Stomach (tissue), 9 donors: Measurements from ENCODE around the gene F10. TPM values are rescaled to one million over a fixed set of nuclear protein-coding genes. Genes with fewer than 3 reads are reported as not detected.

ENCODE experiments used
- DNase-seq, 2 donors: peaks; one replicate each; pipeline versions ENCODE4 v3.0.0 to v3.0.0-alpha.2; 2013 to 2019
- H3K27ac ChIP-seq, 5 donors: fragments of 200-600 bp in 4 of 5; sonication (generic) in 4 of 5; one replicate each; pipeline ENCODE4 v1.5.1; 2013 to 2019; ENCODE audit warnings: mild to moderate bottlenecking in 1 of 5, moderate library complexity in 1 of 5
- H3K27me3 ChIP-seq, 3 donors: fragments of 200-600 bp; sonication (generic); one replicate each; pipeline ENCODE4 v1.5.1; 2017 to 2019; ENCODE audit warnings: mixed run types in 1 of 3
- H3K36me3 ChIP-seq, 4 donors: fragments of 200-600 bp; sonication (generic); 1 replicate in 3 of 4; 2 replicates in 1 of 4; pipeline ENCODE4 v1.5.1; 2016 to 2019
- H3K4me1 ChIP-seq, 4 donors: fragments of 200-600 bp; sonication (generic); one replicate each; pipeline ENCODE4 v1.5.1; 2016 to 2019
- H3K4me3 ChIP-seq, 4 donors: fragments of 200-600 bp; sonication (generic) in 3 of 4; one replicate each; pipeline ENCODE4 v1.5.1; 2016 to 2019; ENCODE audit warnings: mild to moderate bottlenecking in 1 of 4
- H3K9me3 ChIP-seq, 4 donors: fragments of 200-600 bp; sonication (generic); one replicate each; pipeline ENCODE4 v1.5.1; 2016 to 2019
- CTCF ChIP-seq, 7 experiments: fragments of 450-650 bp in 4 of 7; fragments of 200-600 bp in 3 of 7; sonication (generic) in 3 of 7; IDR thresholded peaks; one replicate each; pipeline ENCODE4 v1.5.1; 2016 to 2019; ENCODE audit warnings: antibody characterized with exemption in 7 of 7, control low read depth in 2 of 7, mild to moderate bottlenecking in 1 of 7
- EP300 ChIP-seq: sonication (generic); formaldehyde crosslinking; IDR thresholded peaks from one replicate; pipeline ENCODE4 v1.6.1; 2017; ENCODE audit warnings: antibody characterized with exemption
- POLR2A ChIP-seq, 4 donors: fragments of 450-650 bp; IDR thresholded peaks; one replicate each; pipeline ENCODE4 v1.6.1; 2016; ENCODE audit warnings: antibody characterized with exemption in 4 of 4, control low read depth in 2 of 4, mild to moderate bottlenecking in 1 of 4, moderate library complexity in 1 of 4
- POLR2AphosphoS5 ChIP-seq, 3 donors: sonication (generic); formaldehyde crosslinking; IDR thresholded peaks; one replicate each; pipeline ENCODE4 v1.6.1; 2016; ENCODE audit warnings: antibody characterized with exemption in 3 of 3
- whole genome bisulfite sequencing, 5 donors: extraction: QIAGEN DNeasy Blood & Tissue Kit in 3 of 5; methylation state at CpG; one replicate each; pipeline versions ENCODE4 v1.1.5 to v1.1.7; 2013 to 2018; 5-methylcytosine and 5-hydroxymethylcytosine counted together
- intact Hi-C: fragments of 100-400 bp; cut with DNase I; formaldehyde crosslinking; loops from one replicate; pipeline ENCODE4 v1.15.1; 2023; ENCODE audit warnings: low total_unique reads
- polyA plus RNA-seq, 3 donors: library from polyadenylated mRNA; stranded (reverse); fragments of 200-250 nt; gene quantifications; one replicate each; pipeline ENCODE4 v1.2.3, GENCODE V29; 2013
- total RNA-seq, 5 donors: library from RNA; depleted of rRNA; stranded (reverse); fragments of >200 nt; gene quantifications; one replicate each; pipeline versions ENCODE4 v1.1.0 to v1.2.3, GENCODE V29; 2014 to 2016
- donor health status: healthy with polysubstance abuse.
- donor health status: Bipolar disorder and iron deficiency.
- donor health status: healthy.

F10 gene
- total and polyA plus RNA-seq, 8 donors = 0.45 to 14.9 (median 3.3) TPM; not detected in 2

GRCh38 chr13:113093580-113094409, 28.8 kb upstream of the F10 start:
- Histone ChIP-seq H3K9me3 (no peaks in the 10 kb centered on the region), H3K36me3 (peaks cover 0 to 54% (median 41%) of the 10 kb centered on the region in 4 donors), H3K27ac (no peak overlapping the region), H3K4me3 (no peak overlapping the region), H3K4me1 (no peaks in the 10 kb centered on the region), H3K27me3 (peaks cover 0 to 29% (median 0%) of the 10 kb centered on the region in 3 donors)
- intact Hi-C loops = no loop called here
- TF ChIP-seq EP300 (no peak), CTCF (IDR thresholded peaks at IDR 0.05) (no peak), POLR2AphosphoS5 (IDR thresholded peaks at IDR 0.05) (no peak), POLR2A (IDR thresholded peaks at IDR 0.05) (no peak)
- 80 to 88% (median 85%) methylated on average over 23 to 29 of the region's 29 CpGs for WGBS, 5 donors
- no peak for DNase-seq

GRCh38 chr13:113094410-113094800, 28.2 kb upstream of the F10 start:
- H3K27me3 ChIP-seq = peaks cover 0 to 34% (median 0%) of the 10 kb centered on the region in 3 donors
- intact Hi-C loops = no loop called here
- WGBS, 5 donors = 86 to 89% (median 88%) methylated on average over 13 to 14 of the region's 14 CpGs
- no peak for DNase-seq
- TF ChIP-seq POLR2A (IDR thresholded peaks at IDR 0.05) (no peak), EP300 (no peak), POLR2AphosphoS5 (IDR thresholded peaks at IDR 0.05) (no peak), CTCF (IDR thresholded peaks at IDR 0.05) (no peak)
- no peak overlapping the region for H3K27ac ChIP-seq
- H3K36me3 ChIP-seq = peaks cover 0 to 50% (median 36%) of the 10 kb centered on the region in 4 donors
- no peaks in the 10 kb centered on the region for H3K4me1 ChIP-seq
- no peaks in the 10 kb centered on the region for H3K9me3 ChIP-seq
- H3K4me3 ChIP-seq = no peak overlapping the region

GRCh38 chr13:113095146-113096051, 27.2 kb upstream of the F10 start:
- TF ChIP-seq POLR2A (IDR thresholded peaks at IDR 0.05) = no peak
- no peak for TF ChIP-seq EP300
- no peak for TF ChIP-seq CTCF (IDR thresholded peaks at IDR 0.05)
- no peak for TF ChIP-seq POLR2AphosphoS5 (IDR thresholded peaks at IDR 0.05)
- intact Hi-C loops = no loop called here
- Histone ChIP-seq H3K9me3 (no peaks in the 10 kb centered on the region), H3K4me1 (no peaks in the 10 kb centered on the region), H3K27me3 (peaks cover 0 to 34% (median 0%) of the 10 kb centered on the region in 3 donors), H3K36me3 (peaks cover 0 to 40% (median 26%) of the 10 kb centered on the region in 4 donors), H3K27ac (no peak overlapping the region), H3K4me3 (no peak overlapping the region)
- no peak for DNase-seq
- WGBS, 5 donors = 90 to 93% (median 91%) methylated on average over 22 to 25 of the region's 25 CpGs

- H3K4me1 ChIP-seq = no peaks in the 10 kb centered on the region
- intact Hi-C loops = no loop called here
- TF ChIP-seq CTCF (IDR thresholded peaks at IDR 0.05) (no peak), POLR2A (IDR thresholded peaks at IDR 0.05) (no peak), EP300 (no peak), POLR2AphosphoS5 (IDR thresholded peaks at IDR 0.05) (no peak)
These were observed 26.4 kb upstream of the F10 start for GRCh38 chr13:113096052-113096744.

More at GRCh38 chr13:113096052-113096744, 26.4 kb upstream of the F10 start:
- Histone ChIP-seq H3K36me3 (peaks cover 0 to 32% (median 19%) of the 10 kb centered on the region in 4 donors), H3K9me3 (no peaks in the 10 kb centered on the region), H3K27ac (no peak overlapping the region), H3K27me3 (peaks cover 0 to 34% (median 0%) of the 10 kb centered on the region in 3 donors), H3K4me3 (no peak overlapping the region)
- DNase-seq = no peak
- 91 to 94% (median 93%) methylated on average over 51 to 61 of the region's 61 CpGs for WGBS, 5 donors
